Nephron (organoid): ENCODE results near the gene C19orf25.
"Not testable (repeated sequence)": the region's sequence is repeated elsewhere in the genome, so short reads cannot be mapped to it uniquely, and the experiment has no call there.

Source experiments
- H3K27ac Mint-ChIP-seq, 3 experiments: 2 replicates each; pipeline ENCODE4 v1.8.0; 2020; ENCODE audit warnings: mixed read lengths in 3 of 3, mild to moderate bottlenecking in 2 of 3, moderate library complexity in 1 of 3
- H3K27me3 Mint-ChIP-seq: 2 replicates; pipeline ENCODE4 v1.8.0; 2021; ENCODE audit warnings: low read depth, mild to moderate bottlenecking, moderate library complexity, mixed read lengths
- H3K36me3 Mint-ChIP-seq: 2 replicates; pipeline ENCODE4 v1.8.0; 2020; ENCODE audit warnings: low read depth, mixed read lengths
- H3K4me1 Mint-ChIP-seq: 2 replicates; pipeline ENCODE4 v1.8.0; 2020; ENCODE audit warnings: mixed read lengths
- H3K4me3 Mint-ChIP-seq, 3 experiments: 2 replicates each; pipeline ENCODE4 v1.8.0; 2020; ENCODE audit warnings: mild to moderate bottlenecking in 3 of 3, mixed read lengths in 3 of 3, moderate library complexity in 2 of 3
- H3K9me3 Mint-ChIP-seq: 2 replicates; pipeline ENCODE4 v1.8.0; 2020; ENCODE audit warnings: mixed read lengths
- CTCF ChIP-seq, 3 experiments: fragments of 200-600 bp; sonication (generic); IDR thresholded peaks; one replicate each; pipeline ENCODE4 v1.5.0; 2021; ENCODE audit warnings: antibody characterized with exemption in 3 of 3; ENCODE audit not compliant: unreplicated experiment in 3 of 3

C19orf25 gene

DNA sequence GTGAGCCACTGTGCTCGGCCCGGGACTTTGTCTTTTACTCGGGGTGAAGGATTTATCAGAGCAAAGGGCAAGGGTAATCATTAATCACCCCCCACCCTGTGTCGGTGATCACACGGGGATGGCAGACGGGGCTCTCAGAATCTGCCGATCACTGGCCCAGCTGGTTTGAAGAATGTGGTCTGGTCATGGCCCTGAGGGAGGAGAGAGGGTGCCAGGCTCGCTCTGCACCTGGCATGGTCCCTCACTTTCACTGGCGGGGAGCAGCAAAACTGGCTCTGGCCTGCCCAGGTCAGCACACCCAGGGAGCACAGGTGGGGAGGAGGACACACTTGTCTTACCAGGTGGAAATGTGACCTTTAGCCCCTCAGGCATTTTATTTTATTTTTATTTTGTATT is 22.2 kb upstream of the C19orf25 start:
- Mint-ChIP-seq H3K4me3 (no peak overlapping the region), H3K4me1 (peaks cover 5% of the 10 kb centered on the region), H3K27me3 (peaks cover 43% of the 10 kb centered on the region), H3K9me3 (no peaks in the 10 kb centered on the region), H3K36me3 (no peaks in the 10 kb centered on the region), H3K27ac (no peak overlapping the region)
- no peak for TF ChIP-seq CTCF (IDR thresholded peaks at IDR 0.05; ENCODE audit: unreplicated experiment in 3 of 3)

- not testable (repeated sequence) for H3K4me1 Mint-ChIP-seq, H3K27ac Mint-ChIP-seq, H3K9me3 Mint-ChIP-seq, H3K4me3 Mint-ChIP-seq, H3K36me3 Mint-ChIP-seq
- H3K27me3 Mint-ChIP-seq, result peaks cover 38% of the 10 kb centered on the region
Observed at GRCh38 chr19:1499231-1499630, 20.2 kb upstream of the C19orf25 start.

DNA sequence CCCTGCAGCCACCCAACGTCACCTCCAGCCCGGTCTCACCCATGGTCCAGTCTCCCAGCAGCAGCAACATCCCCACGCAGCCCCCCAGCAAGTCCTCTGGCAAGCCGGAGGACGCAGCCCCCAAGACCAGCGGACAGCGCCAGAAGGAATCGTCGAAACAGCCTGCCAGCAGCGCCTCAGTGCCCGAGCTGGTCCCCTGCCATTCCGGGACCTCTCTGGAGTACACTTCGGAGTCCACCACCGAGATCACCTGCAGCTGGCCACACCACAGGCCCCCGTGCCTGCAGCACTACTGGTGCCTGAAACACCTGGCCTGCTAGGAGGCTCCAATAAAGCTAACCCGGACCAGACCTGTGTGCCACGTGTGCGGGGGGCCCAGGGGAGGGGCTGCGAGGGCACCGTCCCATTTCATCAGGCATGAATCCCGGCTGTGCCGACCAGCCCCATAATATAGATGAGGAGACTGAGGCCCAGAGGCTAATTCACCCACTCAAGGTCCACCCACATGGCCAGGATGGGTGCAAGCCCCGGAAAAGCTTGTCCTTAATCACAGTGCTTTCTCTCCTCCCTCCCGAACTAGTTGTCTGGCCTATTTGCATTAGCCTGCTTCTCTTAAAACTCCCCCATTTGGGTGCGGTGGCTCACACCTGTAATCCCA is 18.7 kb upstream of the C19orf25 start:
- H3K9me3 Mint-ChIP-seq, result no peaks in the 10 kb centered on the region
- H3K4me3 Mint-ChIP-seq, result no peak overlapping the region

GRCh38 chr19:1496714-1497577 is 17.9 kb upstream of the C19orf25 start:
- Mint-ChIP-seq H3K27me3 (peaks cover 35% of the 10 kb centered on the region), H3K36me3 (no peaks in the 10 kb centered on the region), H3K4me1 (peaks cover under 1% of the 10 kb centered on the region), H3K4me3 (no peak overlapping the region), H3K27ac (peak overlapping the region in 1 of 3 experiments; percentile 42), H3K9me3 (no peaks in the 10 kb centered on the region)
- TF ChIP-seq CTCF (IDR thresholded peaks at IDR 0.05; ENCODE audit: unreplicated experiment in 3 of 3), result no peak

More for the DNA sequence above, 18.7 kb upstream of the C19orf25 start:
- Mint-ChIP-seq H3K36me3 (no peaks in the 10 kb centered on the region), H3K4me1 (no peaks in the 10 kb centered on the region), H3K27ac (no peak overlapping the region), H3K27me3 (peaks cover 31% of the 10 kb centered on the region)
- no peak for TF ChIP-seq CTCF (IDR thresholded peaks at IDR 0.05; ENCODE audit: unreplicated experiment in 3 of 3)

DNA sequence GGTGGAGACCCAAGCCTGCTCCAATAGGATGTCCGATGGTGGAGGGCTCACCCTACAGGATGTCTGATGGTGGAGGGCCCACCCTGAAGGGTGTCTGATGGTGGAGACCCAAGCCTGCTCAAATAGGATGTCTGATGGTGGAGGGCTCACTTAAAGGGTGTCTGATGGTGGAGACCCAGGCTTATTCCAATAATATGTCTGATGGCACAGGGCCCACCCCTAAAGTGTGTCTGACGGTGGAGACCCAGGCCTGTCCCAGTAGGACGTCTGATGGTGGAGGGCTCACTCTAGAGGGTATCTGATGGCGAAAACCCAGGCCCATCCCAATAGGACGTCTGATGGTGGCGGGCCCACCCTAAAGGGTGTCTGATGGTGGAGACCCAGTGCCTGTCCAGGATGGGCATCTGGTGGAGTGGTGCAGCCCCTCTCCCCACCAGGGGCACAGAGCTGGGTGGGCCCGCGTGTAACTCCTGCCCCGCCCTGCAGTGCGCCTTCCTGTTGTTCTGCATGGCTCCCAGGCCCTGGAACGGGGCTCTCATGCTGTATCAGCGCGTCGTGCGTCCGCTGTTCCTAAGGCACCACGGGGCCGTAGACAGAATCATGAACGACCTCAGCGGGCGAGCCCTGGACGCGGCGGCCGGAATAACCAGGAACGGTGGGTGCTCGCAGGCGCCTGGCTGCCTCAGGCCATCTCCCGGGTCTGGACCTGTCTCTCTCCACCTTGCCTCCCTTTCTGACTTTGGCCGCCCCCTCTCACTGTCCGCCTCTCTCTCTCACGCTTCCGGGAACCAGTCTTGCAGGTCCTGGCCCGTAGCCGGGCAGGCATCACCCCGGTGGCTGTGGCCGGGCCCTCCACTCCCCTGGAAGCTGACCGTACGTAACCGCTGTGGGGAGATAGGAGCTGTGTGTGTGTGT is 17.0 kb upstream of the C19orf25 start:
- Mint-ChIP-seq H3K4me1 (peaks cover 5% of the 10 kb centered on the region), H3K9me3 (no peaks in the 10 kb centered on the region), H3K27me3 (peaks cover 33% of the 10 kb centered on the region), H3K4me3 (no peak overlapping the region), H3K27ac (peak overlapping the region in 1 of 3 experiments; percentile 42), H3K36me3 (no peaks in the 10 kb centered on the region)
- TF ChIP-seq CTCF (IDR thresholded peaks at IDR 0.05; ENCODE audit: unreplicated experiment in 3 of 3), result no peak
